ACC112 (cell line): ENCODE results near the gene VPS26C.
"Not testable (repeated sequence)": the region's sequence is repeated elsewhere in the genome, so short reads cannot be mapped to it uniquely, and the experiment has no call there.

ENCODE experiments used
- H2AFZ ChIP-seq: fragments of 200-600 bp; sonication (generic); one replicate; pipeline ENCODE4 v1.6.0; 2017; ENCODE audit warnings: antibody characterized with exemption, low read length; ENCODE audit not compliant: unreplicated experiment
- H3K27ac ChIP-seq: fragments of 200-600 bp; sonication (generic); 2 replicates; pipeline ENCODE4 v1.5.1; 2014; ENCODE audit warnings: low read depth, mild to moderate bottlenecking, antibody characterized with exemption, low read length, moderate library complexity
- H3K27me3 ChIP-seq: fragments of 200-600 bp; sonication (generic); 2 replicates; pipeline ENCODE4 v1.6.1; 2014; ENCODE audit warnings: mild to moderate bottlenecking, antibody characterized with exemption, low read length, moderate library complexity, mixed read lengths; ENCODE audit not compliant: insufficient read depth
- H3K36me3 ChIP-seq: fragments of 200-600 bp; sonication (generic); 2 replicates; pipeline ENCODE4 v1.6.1; 2016; ENCODE audit warnings: mild to moderate bottlenecking, antibody characterized with exemption, low read length, moderate library complexity, mixed read lengths; ENCODE audit not compliant: insufficient read depth
- H3K4me1 ChIP-seq: fragments of 200-600 bp; sonication (generic); one replicate; pipeline ENCODE4 v1.6.1; 2016; ENCODE audit warnings: low read length, mixed read lengths; ENCODE audit not compliant: insufficient read depth, unreplicated experiment, control insufficient read depth
- H3K4me3 ChIP-seq: fragments of 200-600 bp; sonication (generic); 2 replicates; pipeline ENCODE4 v1.5.1; 2014; ENCODE audit warnings: mild to moderate bottlenecking, low read depth, low read length
- H3K79me2 ChIP-seq: fragments of 200-600 bp; sonication (generic); one replicate; pipeline ENCODE4 v1.6.0; 2016; ENCODE audit warnings: low read length; ENCODE audit not compliant: control insufficient read depth, unreplicated experiment, insufficient read depth

Gene VPS26C

DNA sequence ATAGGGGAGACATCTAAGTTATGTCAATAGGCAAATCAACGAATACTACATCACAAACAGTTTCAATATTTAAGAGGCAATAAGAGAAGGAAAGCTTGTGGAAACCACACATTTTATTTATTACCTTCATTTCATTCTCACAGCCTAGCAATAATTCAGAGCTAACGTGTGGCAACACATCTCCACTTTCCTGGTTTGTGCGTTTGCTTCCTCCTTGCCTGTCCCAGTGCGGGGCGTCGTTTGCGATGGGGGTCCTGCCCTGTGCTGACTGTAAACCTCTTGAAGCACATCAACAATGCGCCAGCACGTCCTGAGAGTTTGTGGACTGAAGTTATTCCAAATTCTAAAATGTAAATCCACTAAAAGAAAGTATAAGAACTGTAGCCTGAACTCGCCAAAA is 14.4 kb upstream of the VPS26C start:
- H3K4me1 ChIP-seq, result no peaks in the 10 kb centered on the region
- H3K36me3 ChIP-seq, result no peaks in the 10 kb centered on the region
- H3K79me2 ChIP-seq, result no peaks in the 10 kb centered on the region
- H3K27ac ChIP-seq, result no peak overlapping the region
- peak overlapping the region; percentile 23 for H2AFZ ChIP-seq
- H3K4me3 ChIP-seq, result no peak overlapping the region
- H3K27me3 ChIP-seq, result no peaks in the 10 kb centered on the region

GRCh38 chr21:37279271-37279670 is 12.1 kb upstream of the VPS26C start:
- H3K4me3 ChIP-seq, H2AFZ ChIP-seq, H3K27ac ChIP-seq, H3K36me3 ChIP-seq, H3K27me3 ChIP-seq, H3K4me1 ChIP-seq, H3K79me2 ChIP-seq: not testable (repeated sequence)

GRCh38 chr21:37278199-37278598 is 11.1 kb upstream of the VPS26C start:
- Histone ChIP-seq H3K4me1 (no peaks in the 10 kb centered on the region), H3K79me2 (no peaks in the 10 kb centered on the region), H3K27ac (no peak overlapping the region), H3K27me3 (no peaks in the 10 kb centered on the region), H3K36me3 (no peaks in the 10 kb centered on the region), H3K4me3 (no peak overlapping the region), H2AFZ (no peak overlapping the region)

DNA sequence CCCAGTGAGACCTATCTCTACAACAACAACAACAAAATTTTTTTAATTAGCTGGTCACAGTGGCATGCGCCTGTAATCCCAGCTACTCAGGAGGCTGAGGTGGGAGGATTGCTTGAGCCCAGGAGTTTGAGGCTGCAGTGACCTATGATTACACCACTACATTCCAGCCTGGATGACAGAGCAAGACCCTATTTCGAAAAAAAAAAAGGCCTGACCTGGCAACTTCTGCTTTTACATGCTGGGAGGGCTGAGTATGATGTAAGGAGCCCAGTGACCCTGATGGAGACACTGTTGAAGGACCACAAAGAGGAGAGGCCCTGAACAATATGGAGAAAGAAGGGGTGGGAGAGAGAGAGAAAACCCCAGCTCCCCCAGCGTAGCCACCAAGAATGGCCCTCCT is 9.2 kb upstream of the VPS26C start:
- H3K27ac ChIP-seq, result no peak overlapping the region
- no peak overlapping the region for H3K4me3 ChIP-seq
- no peak overlapping the region for H2AFZ ChIP-seq
- no peaks in the 10 kb centered on the region for H3K36me3 ChIP-seq
- no peaks in the 10 kb centered on the region for H3K27me3 ChIP-seq
- no peaks in the 10 kb centered on the region for H3K4me1 ChIP-seq
- H3K79me2 ChIP-seq, result no peaks in the 10 kb centered on the region

GRCh38 chr21:37273911-37274690 is 7.0 kb upstream of the VPS26C start:
- no peaks in the 10 kb centered on the region for H3K27me3 ChIP-seq
- H3K4me1 ChIP-seq, result no peaks in the 10 kb centered on the region
- H2AFZ ChIP-seq, result peak overlapping the region; percentile 58
- H3K79me2 ChIP-seq, result no peaks in the 10 kb centered on the region
- no peak overlapping the region for H3K27ac ChIP-seq
- no peak overlapping the region for H3K4me3 ChIP-seq
- no peaks in the 10 kb centered on the region for H3K36me3 ChIP-seq

DNA sequence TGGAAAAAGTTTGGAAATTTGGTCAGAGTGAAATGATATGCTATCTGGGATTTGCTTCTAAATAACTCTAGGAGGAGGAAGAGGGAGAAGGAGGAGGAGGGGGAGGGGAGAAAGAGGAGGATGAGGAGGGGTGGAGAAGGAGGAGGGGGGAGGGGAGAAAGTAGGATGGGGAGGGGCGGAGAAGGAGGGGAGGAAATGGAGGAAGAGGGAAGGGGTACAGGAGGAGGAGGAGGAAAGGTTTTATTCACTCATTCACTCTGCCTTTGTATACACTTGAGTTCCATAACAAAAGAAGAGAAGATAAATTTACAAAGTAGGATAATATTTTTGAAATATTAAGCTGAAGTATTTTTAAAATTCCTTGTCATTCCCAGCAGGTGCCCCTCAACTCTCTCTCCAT is 6.3 kb upstream of the VPS26C start:
- no peak overlapping the region for H3K4me3 ChIP-seq

GRCh38 chr21:37272897-37273296 is 5.8 kb upstream of the VPS26C start:
- no peaks in the 10 kb centered on the region for H3K27me3 ChIP-seq
- H2AFZ ChIP-seq, result no peak overlapping the region
- H3K79me2 ChIP-seq, result peaks cover 5% of the 10 kb centered on the region
- peaks cover 5% of the 10 kb centered on the region for H3K4me1 ChIP-seq
- H3K36me3 ChIP-seq, result no peaks in the 10 kb centered on the region
- no peak overlapping the region for H3K27ac ChIP-seq
- H3K4me3 ChIP-seq, result no peak overlapping the region

More for the DNA sequence above, 6.3 kb upstream of the VPS26C start:
- H2AFZ ChIP-seq, result peak overlapping the region; percentile 58
- H3K4me1 ChIP-seq, result peaks cover 4% of the 10 kb centered on the region
- peaks cover 3% of the 10 kb centered on the region for H3K79me2 ChIP-seq
- H3K36me3 ChIP-seq, result no peaks in the 10 kb centered on the region
- H3K27ac ChIP-seq, result no peak overlapping the region
- no peaks in the 10 kb centered on the region for H3K27me3 ChIP-seq

DNA sequence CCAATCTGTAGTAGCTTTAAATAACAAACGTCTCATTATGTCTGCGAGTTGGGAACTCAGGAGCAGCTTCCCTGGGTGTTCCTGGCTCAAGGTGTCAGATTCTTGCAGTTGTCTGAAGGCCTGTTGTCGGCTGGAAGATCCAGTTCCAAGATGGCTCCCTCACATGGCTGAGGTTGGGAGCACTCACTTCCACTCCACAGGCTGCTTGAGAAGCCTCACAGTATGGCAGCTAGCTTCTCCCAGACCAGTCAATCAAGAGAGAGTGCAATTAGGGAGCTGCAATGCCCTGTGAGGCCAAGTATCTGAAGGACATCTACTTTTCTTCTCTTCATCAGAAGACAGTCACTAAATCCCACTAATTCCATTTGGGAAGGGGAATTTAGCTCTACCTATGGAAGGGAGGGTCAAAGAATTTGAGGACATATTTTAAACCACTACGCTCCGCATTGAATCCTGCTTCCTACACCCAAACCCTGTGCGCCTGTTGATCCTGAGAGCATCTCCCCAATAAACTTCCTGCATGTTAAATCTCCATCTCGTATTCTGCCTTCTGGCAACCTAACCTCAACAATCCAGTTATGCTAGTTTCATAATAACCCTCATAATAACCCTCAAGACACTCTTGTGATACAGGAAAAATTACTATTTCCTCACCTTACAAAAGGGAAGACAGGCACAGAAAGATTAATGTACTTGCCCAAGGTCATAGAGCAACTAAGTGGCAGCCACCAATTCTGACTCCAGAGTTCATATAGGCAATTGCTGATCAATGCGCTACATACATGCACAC is 3.6 kb upstream of the VPS26C start:
- Histone ChIP-seq H3K27me3 (no peaks in the 10 kb centered on the region), H3K27ac (no peak overlapping the region), H3K36me3 (no peaks in the 10 kb centered on the region), H3K4me1 (peaks cover 5% of the 10 kb centered on the region), H3K79me2 (peaks cover 16% of the 10 kb centered on the region), H3K4me3 (no peak overlapping the region), H2AFZ (no peak overlapping the region)

DNA sequence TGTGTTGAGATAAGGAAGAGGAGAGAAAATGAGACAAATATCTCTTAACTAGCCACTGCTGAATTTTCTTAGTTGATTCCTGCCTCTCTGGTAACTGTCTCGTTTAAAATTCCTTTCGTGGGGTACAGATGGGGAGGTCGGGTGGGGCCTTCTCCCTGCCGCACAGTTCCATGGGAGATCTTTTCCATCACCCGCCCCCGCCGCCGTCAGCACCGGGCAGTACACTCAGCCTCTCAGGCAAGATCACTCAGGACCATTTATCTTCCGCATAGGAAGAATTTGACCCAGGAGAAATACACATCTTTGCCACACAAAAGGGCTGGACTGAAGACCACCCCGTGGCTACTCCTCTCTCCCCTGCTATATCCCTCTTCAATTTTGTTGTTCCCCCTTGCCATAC is 2.3 kb upstream of the VPS26C start:
- no peak overlapping the region for H2AFZ ChIP-seq
- H3K27me3 ChIP-seq, result no peaks in the 10 kb centered on the region
- H3K36me3 ChIP-seq, result peaks cover 4% of the 10 kb centered on the region; the same call in 1 of the 2 replicates
- no peak overlapping the region for H3K27ac ChIP-seq
- H3K4me1 ChIP-seq, result peaks cover 9% of the 10 kb centered on the region
- peaks cover 29% of the 10 kb centered on the region for H3K79me2 ChIP-seq
- H3K4me3 ChIP-seq, result no peak overlapping the region

DNA sequence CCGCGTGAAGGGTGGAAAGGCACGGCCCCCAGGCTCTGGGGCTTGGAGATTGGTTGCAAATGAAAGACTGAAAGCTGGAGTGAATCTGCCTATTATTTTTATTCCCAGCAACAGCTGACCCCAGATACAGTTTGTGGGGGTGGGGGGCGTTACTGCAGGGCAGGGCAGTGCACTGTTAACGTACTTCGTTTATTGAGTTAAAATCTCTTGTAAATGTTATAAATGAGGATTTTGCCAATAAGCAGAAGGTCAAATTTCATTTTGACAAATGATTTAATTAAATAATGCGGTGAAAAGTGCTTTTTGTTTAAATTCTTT is 1.0 kb upstream of the VPS26C start:
- Histone ChIP-seq H3K36me3 (peaks cover 4% of the 10 kb centered on the region; the same call in 1 of the 2 replicates), H3K4me3 (peak overlapping the region; percentile 98), H3K27ac (peak overlapping the region; percentile 99), H3K27me3 (no peaks in the 10 kb centered on the region), H2AFZ (peak overlapping the region; percentile 64), H3K79me2 (peaks cover 42% of the 10 kb centered on the region), H3K4me1 (peaks cover 18% of the 10 kb centered on the region)
